Ishikawa (cell line): ENCODE results near the gene DAAM1.

Source experiments
- CEBPB ChIP-seq: IDR thresholded peaks from 2 replicates; pipeline ENCODE4 v1.6.1; 2012
- CREB1 ChIP-seq: IDR thresholded peaks from 2 replicates; pipeline ENCODE4 v1.6.1; 2012; ENCODE audit warnings: low read depth
- EGR1 ChIP-seq: IDR thresholded peaks from 2 replicates; pipeline ENCODE4 v1.6.1; 2012
- EP300 ChIP-seq: IDR thresholded peaks from 2 replicates; pipeline ENCODE4 v1.6.1; 2012; ENCODE audit warnings: borderline replicate concordance
- FOXM1 ChIP-seq: IDR thresholded peaks from 2 replicates; pipeline ENCODE4 v1.6.1; 2012; ENCODE audit warnings: low read depth, borderline replicate concordance
- MAX ChIP-seq: IDR thresholded peaks from 2 replicates; pipeline ENCODE4 v1.6.1; 2012
- NFIC ChIP-seq: IDR thresholded peaks from 2 replicates; pipeline ENCODE4 v1.6.1; 2012
- RAD21 ChIP-seq: IDR thresholded peaks from 2 replicates; pipeline ENCODE4 v1.6.1; 2012; ENCODE audit warnings: low read depth
- REST ChIP-seq: IDR thresholded peaks from 2 replicates; pipeline ENCODE4 v1.6.1; 2012; ENCODE audit warnings: low read depth, mild to moderate bottlenecking
- TAF1 ChIP-seq: IDR thresholded peaks from 2 replicates; pipeline ENCODE4 v1.6.1; 2012; ENCODE audit warnings: low read depth, mild to moderate bottlenecking
- TCF12 ChIP-seq: IDR thresholded peaks from 2 replicates; pipeline ENCODE4 v1.6.1; 2012; ENCODE audit warnings: low read depth
- TEAD4 ChIP-seq: IDR thresholded peaks from 2 replicates; pipeline ENCODE4 v1.6.1; 2012
- USF1 ChIP-seq: IDR thresholded peaks from 2 replicates; pipeline ENCODE4 v1.6.1; 2012
- YY1 ChIP-seq: IDR thresholded peaks from 2 replicates; pipeline ENCODE4 v1.6.1; 2012; ENCODE audit warnings: low read depth
- ZBTB7A ChIP-seq: IDR thresholded peaks from 2 replicates; pipeline ENCODE4 v1.6.1; 2012; ENCODE audit warnings: low read depth

The DAAM1 gene

GRCh38 chr14:59175404-59175803, 13.1 kb upstream of the DAAM1 start:
- no peak for TF ChIP-seq CREB1
- TF ChIP-seq MAX = no peak
- no peak for TF ChIP-seq TCF12
- TF ChIP-seq NFIC = no peak
- no peak for TF ChIP-seq RAD21
- no peak for TF ChIP-seq EGR1
- TF ChIP-seq ZBTB7A = no peak

GRCh38 chr14:59176765-59177164, 11.7 kb upstream of the DAAM1 start:
- no peak for TF ChIP-seq TCF12
- TF ChIP-seq FOXM1 = no peak
- no peak for TF ChIP-seq EP300
- TF ChIP-seq TEAD4 = no peak
- no peak for TF ChIP-seq TAF1
- TF ChIP-seq REST = no peak
- TF ChIP-seq CREB1 = no peak
- no peak for TF ChIP-seq CEBPB
- no peak for TF ChIP-seq RAD21
- TF ChIP-seq ZBTB7A = no peak
- no peak for TF ChIP-seq USF1
- no peak for TF ChIP-seq NFIC
- no peak for TF ChIP-seq MAX
- no peak for TF ChIP-seq EGR1
- TF ChIP-seq YY1 = no peak

GRCh38 chr14:59177262-59177661, 11.2 kb upstream of the DAAM1 start:
- TF ChIP-seq TAF1 (no peak), REST (no peak), YY1 (no peak), MAX (no peak), TCF12 (no peak), ZBTB7A (no peak), EP300 (no peak), RAD21 (no peak)

GRCh38 chr14:59181791-59182190, 6.7 kb upstream of the DAAM1 start:
- no peak for TF ChIP-seq TAF1
- no peak for TF ChIP-seq ZBTB7A
- TF ChIP-seq NFIC = no peak
- no peak for TF ChIP-seq EP300
- no peak for TF ChIP-seq FOXM1
- TF ChIP-seq RAD21 = no peak
- TF ChIP-seq CEBPB = no peak
- no peak for TF ChIP-seq YY1
- no peak for TF ChIP-seq MAX
- no peak for TF ChIP-seq TCF12
- no peak for TF ChIP-seq EGR1
- TF ChIP-seq USF1 = no peak
- no peak for TF ChIP-seq REST
- TF ChIP-seq TEAD4 = no peak
- no peak for TF ChIP-seq CREB1
